Effector CD8-positive, alpha-beta T cell (primary cell): ENCODE measurements around the gene STIM1.
A peak's percentile ranks its signal among the peaks of the same experiment; 100 is the strongest.

ENCODE experiments used
- DNase-seq: peaks from one replicate; lab custom pipeline; 2025; lab: John Stamatoyannopoulos, UW

Gene STIM1

DNA sequence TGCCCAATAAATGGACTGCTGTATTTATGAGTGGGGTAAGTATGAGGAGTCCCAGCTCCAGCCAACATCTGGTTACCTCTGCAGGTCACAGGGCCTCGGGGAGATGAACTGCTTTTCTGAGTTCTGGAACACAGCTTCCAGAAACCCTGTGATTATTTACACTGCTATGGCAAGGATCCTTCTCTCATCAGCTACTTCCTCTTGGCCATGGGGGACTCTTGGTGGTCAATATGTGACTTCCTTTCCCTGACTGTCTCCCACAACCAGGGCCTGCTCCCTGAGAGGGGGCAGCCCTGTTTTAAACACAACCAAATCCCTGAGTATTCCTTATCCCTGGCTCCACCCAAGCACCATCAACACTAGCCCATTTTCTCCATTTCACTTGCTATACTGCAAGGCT lies 24.7 kb upstream of the STIM1 start:
- no peak for DNase-seq

- DNase-seq: no peak
Measured at GRCh38 chr11:3831378-3832239, 23.9 kb upstream of the STIM1 start.

DNA sequence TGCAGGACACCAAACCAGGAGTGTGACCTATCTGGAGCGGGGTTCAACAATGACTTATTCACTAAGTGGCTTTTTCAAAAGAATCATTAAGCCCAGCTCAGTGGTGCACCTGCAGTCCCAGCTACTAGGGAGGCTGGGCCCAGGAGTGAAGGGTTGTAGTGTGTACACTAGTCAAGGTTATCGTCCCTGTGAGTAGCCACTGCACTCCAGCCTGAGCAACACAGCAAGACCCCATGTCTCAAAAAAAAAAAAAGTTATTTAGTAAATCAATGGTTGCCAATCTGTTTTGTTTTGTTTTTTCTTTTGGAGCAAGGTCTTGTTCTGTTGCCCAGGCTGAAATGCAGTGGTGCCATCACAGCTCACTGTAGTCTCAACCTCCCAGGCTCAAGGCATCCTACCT lies 22.6 kb upstream of the STIM1 start:
- DNase-seq: no peak

DNA sequence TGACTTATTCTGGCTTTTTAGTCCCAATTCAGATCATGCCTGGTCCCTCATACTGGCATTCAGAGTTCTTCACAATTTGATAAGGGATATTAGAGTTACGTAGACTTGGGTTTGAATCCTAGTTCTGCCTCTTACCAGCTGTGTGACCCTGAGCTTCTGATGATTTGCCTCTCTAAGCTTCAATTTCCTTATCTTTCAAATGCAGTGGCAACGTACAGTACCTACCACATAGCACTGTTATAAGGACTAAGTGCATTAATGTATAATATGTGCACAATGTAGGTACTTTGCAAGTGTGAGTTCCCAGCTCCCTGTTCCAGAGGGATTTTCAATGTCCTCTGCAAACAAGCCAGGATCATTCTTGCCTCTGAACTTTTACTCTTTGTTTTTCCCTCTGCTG lies 22.0 kb upstream of the STIM1 start:
- no peak for DNase-seq

DNA sequence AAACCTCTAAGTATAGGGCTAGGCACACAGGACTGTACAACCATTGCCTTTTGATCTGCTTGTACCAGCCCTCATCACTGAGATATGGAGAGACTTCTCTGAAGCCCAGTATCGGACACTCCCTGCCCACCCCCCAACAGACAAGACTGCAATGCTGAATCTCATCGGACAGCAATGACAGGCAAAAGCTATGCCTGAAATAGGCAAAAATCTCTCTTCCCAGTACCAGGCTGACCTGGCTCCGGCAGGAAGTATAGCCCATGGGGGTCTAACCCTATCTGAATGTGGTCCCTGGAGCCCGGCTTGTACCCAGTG lies 21.2 kb upstream of the STIM1 start:
- DNase-seq: no peak

DNA sequence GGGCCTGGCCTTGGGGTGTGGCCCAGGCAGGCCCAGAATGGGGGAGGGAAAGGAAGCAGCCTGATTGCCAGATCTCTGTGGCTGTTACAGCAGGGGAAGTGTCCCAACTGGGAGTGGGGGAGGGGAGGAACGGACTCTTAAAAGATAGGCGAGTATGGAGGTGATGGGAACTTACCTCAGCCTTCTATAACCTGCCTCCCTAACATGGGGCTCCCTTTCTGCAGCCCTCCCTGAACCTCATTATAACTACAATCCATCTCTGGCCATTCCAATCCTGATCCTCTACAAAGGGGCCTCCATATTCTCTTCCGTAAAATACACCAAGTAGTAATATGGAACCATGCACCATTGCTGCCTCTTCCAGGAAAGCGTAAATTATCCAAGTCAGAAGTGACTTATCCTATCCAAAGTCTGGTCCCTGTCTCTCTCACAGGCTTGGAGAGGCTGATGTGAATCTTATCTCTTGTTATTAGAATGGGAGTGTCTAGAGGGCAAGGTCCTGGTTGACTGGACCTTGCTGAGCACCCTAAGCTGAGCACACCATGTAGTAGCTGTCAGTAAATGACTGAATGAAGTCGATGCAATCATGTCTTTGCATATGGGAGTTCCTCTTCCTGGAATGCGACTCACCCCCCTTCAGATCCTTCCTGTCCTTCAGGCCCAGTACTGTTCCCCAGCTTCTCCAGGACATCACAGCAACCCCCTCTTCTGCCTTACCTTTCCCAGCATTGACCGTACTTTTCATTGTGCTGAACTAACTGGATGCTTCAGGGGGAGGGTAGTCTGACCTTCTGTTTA lies 20.6 kb upstream of the STIM1 start:
- no peak for DNase-seq

- no peak for DNase-seq
Measured at GRCh38 chr11:3835751-3836150, 19.7 kb upstream of the STIM1 start.

- peak; percentile 19 for DNase-seq
Measured at GRCh38 chr11:3836903-3837302, 18.6 kb upstream of the STIM1 start.

GRCh38 chr11:3837793-3838192 lies 17.7 kb upstream of the STIM1 start:
- no peak for DNase-seq

DNA sequence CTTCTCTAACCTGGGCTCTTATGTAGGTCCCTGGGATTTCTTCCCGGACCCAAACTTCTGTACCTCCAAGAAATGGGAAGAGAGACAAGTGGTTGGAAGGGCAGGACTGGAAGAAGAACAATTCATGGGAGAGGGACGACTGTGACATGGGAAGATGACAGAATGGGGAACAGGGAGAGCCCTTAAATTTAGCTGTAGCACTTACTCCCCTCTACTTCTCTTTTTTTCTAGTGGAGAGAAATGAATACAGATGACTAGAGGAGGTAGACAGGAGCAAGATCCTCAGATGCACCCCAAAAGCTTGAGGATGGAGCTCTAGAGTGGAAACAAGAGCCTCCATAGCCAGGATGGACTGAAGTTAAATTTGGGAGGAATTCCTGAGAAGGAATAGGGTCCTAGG lies 17.0 kb upstream of the STIM1 start:
- no peak for DNase-seq

DNA sequence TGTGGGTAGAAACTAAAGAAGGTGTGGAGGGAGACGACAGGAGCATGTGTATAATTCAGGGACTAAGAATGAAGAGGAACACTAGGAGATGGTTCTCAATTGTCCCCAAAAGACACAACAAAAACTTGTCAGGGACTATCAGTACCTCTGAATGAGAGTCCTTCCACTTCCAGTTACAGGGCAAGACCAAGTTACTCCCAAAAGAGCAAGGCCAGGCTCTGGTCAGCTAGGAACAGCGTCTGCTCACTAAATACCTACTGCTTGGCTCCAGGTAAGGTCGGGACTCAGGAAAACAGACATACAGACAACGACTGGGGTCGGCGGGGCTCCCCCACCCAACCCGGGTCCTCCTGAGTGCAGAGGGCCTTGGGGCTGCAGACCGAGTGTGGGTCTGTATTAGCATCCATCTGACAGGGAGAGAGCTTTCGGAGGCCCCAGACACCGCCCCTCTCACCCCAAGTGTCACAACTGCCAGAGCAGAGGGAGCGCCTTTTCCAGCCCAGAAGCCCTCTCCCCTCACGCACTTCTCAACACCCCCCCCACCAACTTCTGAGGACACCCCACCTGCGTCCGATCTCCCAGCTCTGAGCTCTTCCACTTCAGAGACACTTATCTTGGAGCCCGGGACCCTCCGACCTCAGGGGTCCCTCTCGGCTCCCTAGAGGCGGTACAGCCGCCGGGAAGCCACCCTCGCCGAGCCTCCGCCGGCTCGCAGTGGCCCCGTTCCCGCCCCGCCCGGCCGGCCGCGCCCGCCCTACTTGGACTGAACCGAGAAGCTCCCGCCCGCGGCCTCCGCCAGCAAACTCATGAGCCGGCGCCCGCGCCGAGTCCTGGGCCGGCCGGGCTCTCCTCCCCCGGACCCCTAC lies 15.2 kb upstream of the STIM1 start:
- peak; percentile 25 for DNase-seq

DNA sequence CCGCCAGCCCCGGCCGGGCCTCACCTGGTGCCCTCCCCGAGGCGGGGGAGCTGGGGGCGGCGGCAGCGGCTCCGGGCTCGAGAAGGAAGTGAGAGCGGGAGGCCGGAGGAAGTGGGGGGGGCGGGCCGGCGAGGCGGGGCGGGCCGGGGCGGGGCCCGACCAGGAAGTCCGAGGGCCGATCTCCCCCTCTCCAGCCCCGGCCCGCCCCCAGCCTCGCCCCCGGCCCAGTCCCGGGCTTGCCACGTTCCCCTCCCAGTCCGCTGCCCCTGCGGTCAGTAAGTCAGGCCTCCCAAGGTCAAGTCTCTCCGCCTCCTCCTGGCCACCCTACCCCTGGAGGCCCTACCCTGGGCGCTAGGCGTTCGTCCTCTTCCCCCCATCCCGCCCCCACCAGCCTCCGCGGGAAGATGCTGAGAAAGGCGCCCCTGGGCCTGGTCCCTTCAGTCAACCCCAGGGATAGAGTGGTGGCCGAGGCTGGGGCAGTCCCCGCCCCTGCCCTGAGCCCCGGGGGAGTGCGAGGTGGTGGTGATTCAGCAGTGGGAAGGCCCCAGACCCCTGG lies 14.5 kb upstream of the STIM1 start, which contains the start of gene RHOG:
TSS of gene RHOG (minus strand) at position 90 of the 556 bp plus-strand sequence. CDS start 12,821 bp downstream, outside the sequence.
- peak; percentile 54 for DNase-seq

DNA sequence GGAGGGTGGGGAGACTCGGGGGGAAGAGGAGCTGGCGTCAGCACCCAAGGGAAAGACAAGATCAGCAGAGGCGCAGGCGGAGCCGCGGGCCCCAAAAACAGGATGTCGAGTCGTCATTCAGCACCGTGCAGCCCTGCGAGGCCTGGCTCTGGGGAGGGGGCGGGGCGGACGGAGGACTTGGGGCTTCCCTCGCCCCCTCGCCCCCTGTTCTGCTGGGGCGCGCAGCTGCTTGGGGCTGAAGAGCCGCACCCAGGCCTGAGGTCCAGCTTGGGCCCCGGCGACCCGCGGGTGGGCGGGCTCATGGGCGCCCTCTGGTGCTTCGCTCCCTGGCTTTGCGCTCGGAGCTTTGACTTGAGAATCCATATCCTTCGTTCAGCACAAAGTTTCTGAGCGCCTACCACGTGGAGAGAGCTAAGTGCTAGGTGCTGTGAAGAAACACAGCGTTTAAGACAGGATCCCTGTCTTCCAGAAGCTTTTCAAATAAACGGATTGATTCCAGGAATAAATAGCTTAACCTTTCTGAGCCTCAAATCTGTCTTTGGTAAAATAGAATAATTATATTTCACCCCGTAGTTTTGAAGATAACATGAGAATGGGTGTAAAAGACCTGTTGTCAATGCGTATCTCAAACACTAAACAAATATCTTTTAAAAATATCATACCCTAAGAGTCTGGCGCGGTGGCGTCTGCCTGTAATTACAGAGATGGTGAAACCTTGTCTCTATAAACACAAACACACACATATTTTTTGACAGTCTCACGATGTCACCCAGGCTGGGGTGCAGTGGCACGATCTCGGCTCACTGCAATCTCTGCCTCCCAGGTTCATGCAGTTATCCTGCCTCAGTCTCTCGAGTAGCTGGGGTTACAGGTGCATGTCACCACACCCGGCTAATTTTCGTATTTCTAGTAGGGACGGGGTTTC lies 13.8 kb upstream of the STIM1 start:
- DNase-seq: peak; percentile 88

DNA sequence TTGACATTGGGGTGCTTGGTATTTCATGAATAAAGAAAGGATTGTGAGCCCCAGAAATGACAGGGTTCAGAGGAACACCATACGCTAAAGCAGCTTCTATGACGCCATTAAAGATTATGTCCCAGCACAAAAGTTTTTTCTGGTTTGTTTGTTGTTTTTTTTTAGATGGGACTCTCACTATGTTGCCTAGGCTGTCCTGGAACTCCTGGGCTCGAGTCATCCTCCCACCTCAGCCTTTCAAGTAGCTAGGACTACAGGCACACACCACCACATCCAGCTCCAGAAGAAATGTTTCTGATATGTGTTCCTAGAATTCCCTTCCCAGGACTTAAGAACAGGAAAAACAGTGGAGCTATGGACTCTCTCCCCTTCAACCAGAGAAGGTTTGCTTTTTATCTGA lies 12.1 kb upstream of the STIM1 start:
- no peak for DNase-seq

DNA sequence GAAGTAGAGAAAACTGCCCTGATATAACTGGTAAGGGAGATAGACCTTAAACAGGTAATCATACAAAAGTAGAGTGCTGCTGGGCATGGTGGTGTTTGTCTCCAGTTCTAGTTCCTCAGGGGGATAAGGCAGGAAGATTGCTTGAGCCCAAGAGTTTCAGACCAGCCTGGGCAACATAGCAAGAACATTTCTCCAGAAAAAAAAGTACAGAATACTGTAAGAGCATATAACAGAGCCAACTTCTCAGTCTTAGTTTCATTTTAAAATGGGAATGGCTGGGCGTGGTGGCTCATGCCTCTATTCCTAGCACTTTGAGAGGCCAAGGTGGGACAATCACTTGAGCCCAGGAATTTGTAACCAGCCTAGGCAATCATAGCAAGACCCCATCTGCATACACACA lies 10.2 kb upstream of the STIM1 start:
- no peak for DNase-seq

DNA sequence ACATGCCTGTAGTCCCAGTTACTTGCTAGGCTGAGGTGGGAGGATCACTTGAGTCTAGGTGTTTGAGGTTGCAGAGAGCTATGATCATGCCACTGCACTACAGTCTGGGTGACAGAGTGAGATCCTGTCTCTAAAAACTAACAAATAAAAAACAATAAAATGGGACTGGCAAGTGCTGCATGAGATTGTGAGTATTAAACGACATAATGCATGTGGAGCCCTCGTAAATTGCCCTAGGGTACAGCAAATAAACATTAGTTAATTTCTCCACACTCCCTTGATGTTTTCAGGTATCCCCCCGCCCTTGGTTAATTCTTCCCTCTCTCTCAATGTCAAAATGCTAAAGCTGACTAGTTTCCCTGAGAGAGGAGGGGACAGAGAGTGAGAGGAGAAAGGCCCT lies 9.8 kb upstream of the STIM1 start:
- no peak for DNase-seq

- DNase-seq: peak; percentile 17
Measured at GRCh38 chr11:3849297-3849874, 6.1 kb upstream of the STIM1 start.

DNA sequence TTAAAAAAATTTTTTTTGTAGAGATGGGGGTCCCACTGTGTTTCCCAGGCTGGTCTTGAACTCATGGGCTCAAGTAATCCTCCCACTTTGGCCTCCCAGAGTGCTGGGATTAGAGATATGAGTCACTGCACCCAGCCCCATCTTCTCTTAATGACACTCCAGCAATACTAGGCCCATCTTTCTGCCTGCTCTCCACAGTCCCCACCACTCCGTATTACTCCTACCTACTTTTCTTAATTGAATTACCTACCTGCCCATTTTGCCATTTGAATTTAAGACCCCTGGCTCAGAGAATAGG lies 2.0 kb upstream of the STIM1 start:
- no peak for DNase-seq

DNA sequence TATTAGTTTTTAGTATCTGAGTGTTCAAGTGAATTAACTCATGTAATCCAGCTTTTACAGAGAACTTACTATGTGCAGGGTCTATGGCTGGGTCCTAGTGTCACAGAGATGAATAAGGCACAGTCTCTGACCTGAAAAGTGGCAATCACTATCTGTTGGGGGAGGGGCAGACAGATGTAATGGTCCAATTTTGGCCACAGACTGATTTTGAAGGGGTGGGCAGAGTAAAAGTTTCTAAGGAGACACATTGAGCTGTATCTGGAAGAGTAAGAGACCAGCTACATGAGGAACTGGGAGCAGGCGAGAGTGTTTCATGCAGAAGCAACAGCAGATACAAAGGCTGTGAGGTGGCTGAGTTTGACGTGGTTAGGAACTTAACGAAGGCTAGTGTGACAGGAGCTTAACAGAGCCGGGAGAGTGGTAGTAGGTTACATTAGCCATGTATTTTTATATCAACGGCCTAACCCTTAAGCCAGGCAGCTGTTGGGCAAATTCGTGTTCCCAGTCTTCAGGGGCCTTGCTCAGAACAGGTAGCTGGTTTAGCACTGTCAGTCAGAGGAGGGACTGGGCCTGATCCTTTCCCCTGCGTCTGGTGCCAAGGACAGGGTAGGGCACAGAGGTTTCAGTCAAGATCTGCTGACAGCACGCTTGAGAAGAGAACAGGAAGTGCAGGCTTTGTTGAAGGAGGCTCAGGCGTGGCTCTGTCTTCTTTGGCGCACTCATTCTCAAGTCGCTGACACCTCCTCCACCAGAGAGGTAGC lies 1.4 kb upstream of the STIM1 start:
- peak; percentile 45 for DNase-seq

DNA sequence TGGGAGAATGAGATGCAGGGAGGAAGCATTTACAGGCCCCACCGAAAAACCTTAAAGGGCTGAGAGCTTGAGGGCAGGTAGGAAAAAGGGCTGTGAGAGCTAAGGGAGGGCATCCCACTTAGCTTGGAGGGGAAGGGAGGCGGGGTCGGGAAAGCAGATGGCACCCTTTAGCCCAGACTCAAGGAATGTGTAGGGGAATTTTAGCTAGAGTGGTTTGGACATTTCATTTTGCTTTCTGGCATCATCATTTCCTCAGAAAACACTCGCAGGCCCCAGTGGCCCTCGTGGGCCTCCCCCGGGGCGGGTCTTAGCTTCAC lies 846 bp upstream of the STIM1 start:
- no peak for DNase-seq
